Progenitor cell of endocrine pancreas (in vitro differentiated cells): ENCODE data around the gene PTGDR2. TPM values are rescaled to one million over a fixed set of nuclear protein-coding genes. Genes with fewer than 3 reads are reported as not detected.

Source experiments
- DNase-seq: peaks from one replicate; pipeline ENCODE4 v3.0.0; 2021; ENCODE audit warnings: low spot score; ENCODE audit not compliant: unreplicated experiment
- H3K27ac Mint-ChIP-seq: 2 replicates; pipeline ENCODE4 v1.8.0; 2021; ENCODE audit warnings: mild to moderate bottlenecking, moderate library complexity, mixed read lengths
- H3K27me3 Mint-ChIP-seq: 2 replicates; pipeline ENCODE4 v1.8.0; 2021; ENCODE audit warnings: mixed read lengths
- H3K36me3 Mint-ChIP-seq: 2 replicates; pipeline ENCODE4 v1.8.0; 2022; ENCODE audit warnings: mixed read lengths; ENCODE audit not compliant: insufficient read depth
- H3K4me1 Mint-ChIP-seq: 2 replicates; pipeline ENCODE4 v1.8.0; 2021; ENCODE audit warnings: low read depth, mixed read lengths
- H3K4me3 Mint-ChIP-seq: 2 replicates; pipeline ENCODE4 v1.8.0; 2021; ENCODE audit warnings: low read depth, mild to moderate bottlenecking, moderate library complexity, mixed read lengths
- H3K9me3 Mint-ChIP-seq: 2 replicates; pipeline ENCODE4 v1.8.0; 2021; ENCODE audit warnings: low read depth, mixed read lengths
- long read RNA-seq: library from polyadenylated mRNA; unstranded; transcript quantifications from one replicate; pipeline ENCODE4 v2.0.0, GENCODE V29; 2020
- total RNA-seq: library from RNA; stranded (reverse); gene quantifications from 2 replicates; pipeline ENCODE4 v1.2.1, GENCODE V29; 2021
- TF ChIP-seq, protein P1 (sequence below): fragments of 200-600 bp; sonication (generic); IDR thresholded peaks from one replicate; pipeline ENCODE4 v1.5.0; 2021; ENCODE audit warnings: antibody characterized with exemption, mild to moderate bottlenecking; ENCODE audit not compliant: unreplicated experiment

The PTGDR2 gene
- 2.0 and 2.2 TPM in 2 replicates for total RNA-seq
- long read RNA-seq, transcript PTGDR2-201 (2 exons, 2,895 nt): major isoform, 6 of 6 reads
- long read RNA-seq, partial matches to known transcripts: 0 of 6 reads
- long read RNA-seq, other reads (novel, unspliced or antisense): 0 of 6 reads

- no peak for DNase-seq
- no peaks in the 10 kb centered on the region for H3K9me3 Mint-ChIP-seq
- peaks cover 3% of the 10 kb centered on the region for H3K27me3 Mint-ChIP-seq
- H3K4me1 Mint-ChIP-seq: peaks cover 10% of the 10 kb centered on the region
- peak within 1 kb of the TSS; percentile 45 for H3K27ac Mint-ChIP-seq
- TF ChIP-seq, protein P1, sequence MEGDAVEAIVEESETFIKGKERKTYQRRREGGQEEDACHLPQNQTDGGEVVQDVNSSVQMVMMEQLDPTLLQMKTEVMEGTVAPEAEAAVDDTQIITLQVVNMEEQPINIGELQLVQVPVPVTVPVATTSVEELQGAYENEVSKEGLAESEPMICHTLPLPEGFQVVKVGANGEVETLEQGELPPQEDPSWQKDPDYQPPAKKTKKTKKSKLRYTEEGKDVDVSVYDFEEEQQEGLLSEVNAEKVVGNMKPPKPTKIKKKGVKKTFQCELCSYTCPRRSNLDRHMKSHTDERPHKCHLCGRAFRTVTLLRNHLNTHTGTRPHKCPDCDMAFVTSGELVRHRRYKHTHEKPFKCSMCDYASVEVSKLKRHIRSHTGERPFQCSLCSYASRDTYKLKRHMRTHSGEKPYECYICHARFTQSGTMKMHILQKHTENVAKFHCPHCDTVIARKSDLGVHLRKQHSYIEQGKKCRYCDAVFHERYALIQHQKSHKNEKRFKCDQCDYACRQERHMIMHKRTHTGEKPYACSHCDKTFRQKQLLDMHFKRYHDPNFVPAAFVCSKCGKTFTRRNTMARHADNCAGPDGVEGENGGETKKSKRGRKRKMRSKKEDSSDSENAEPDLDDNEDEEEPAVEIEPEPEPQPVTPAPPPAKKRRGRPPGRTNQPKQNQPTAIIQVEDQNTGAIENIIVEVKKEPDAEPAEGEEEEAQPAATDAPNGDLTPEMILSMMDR: no peak
- H3K36me3 Mint-ChIP-seq: no peaks in the 10 kb centered on the region
- peak within 1 kb of the TSS; percentile 9 for H3K4me3 Mint-ChIP-seq
These were observed at the start of gene PTGDR2 for GRCh38 chr11:60855726-60856633. PTGDR2 (minus strand) TSS chr11:60855950; CDS start chr11:60853722, 2,228 bp downstream.

- no peak for DNase-seq
- Mint-ChIP-seq H3K27ac (peak overlapping the region; percentile 96), H3K4me1 (peaks cover 18% of the 10 kb centered on the region), H3K9me3 (no peaks in the 10 kb centered on the region), H3K36me3 (peaks cover 5% of the 10 kb centered on the region), H3K4me3 (peak overlapping the region; percentile 90), H3K27me3 (peaks cover 22% of the 10 kb centered on the region)
- TF ChIP-seq, protein P1: no peak
These were observed 49.3 kb upstream of the PTGDR2 start for GRCh38 chr11:60905047-60905446.

GRCh38 chr11:60902625-60903024 lies 46.9 kb upstream of the PTGDR2 start:
- Mint-ChIP-seq H3K36me3 (peaks cover 13% of the 10 kb centered on the region), H3K27me3 (peaks cover under 1% of the 10 kb centered on the region), H3K27ac (no peak overlapping the region), H3K9me3 (no peaks in the 10 kb centered on the region), H3K4me3 (no peak overlapping the region), H3K4me1 (peaks cover 18% of the 10 kb centered on the region)
- no peak for DNase-seq
- TF ChIP-seq, protein P1: no peak

DNA sequence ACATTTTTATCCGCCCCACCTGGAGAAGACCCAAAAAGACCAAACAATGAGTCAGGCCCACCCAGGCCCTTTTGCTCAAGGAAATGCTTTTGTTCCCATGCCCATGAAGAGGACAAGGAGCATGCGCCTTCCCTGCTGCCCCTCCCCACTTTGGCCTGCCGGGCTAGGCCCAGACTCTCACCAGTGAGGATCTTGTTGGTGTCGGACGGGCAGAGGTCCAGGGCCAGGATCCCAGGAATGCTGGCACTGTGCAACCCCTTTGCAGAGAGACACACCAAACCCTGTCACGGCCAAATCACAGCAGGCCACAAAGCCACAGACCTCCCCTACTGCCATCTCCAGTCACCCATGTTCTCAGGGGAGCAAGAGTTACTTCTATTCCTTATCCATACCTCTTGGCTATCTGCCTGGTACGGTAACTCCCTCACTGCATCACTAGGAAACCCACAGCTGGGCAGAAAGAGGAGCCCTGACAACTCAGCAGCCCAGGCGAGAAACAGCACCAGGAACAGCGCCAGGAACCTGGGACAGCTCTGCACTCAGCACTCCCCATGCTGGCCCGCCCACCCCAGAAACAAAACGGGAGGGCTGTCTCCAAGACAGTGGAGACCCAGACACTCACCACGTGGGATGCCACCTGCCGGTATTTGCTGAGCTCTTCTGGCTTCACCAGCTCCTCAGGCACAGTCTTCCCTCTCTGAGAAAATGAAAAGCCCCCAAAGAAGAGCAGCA lies 45.1 kb upstream of the PTGDR2 start:
- no peak overlapping the region for H3K4me3 Mint-ChIP-seq
- H3K36me3 Mint-ChIP-seq: peaks cover 15% of the 10 kb centered on the region
- H3K9me3 Mint-ChIP-seq: no peaks in the 10 kb centered on the region

More for the DNA sequence above, 45.1 kb upstream of the PTGDR2 start:
- DNase-seq: no peak
- TF ChIP-seq, protein P1: no peak
- H3K27ac Mint-ChIP-seq: no peak overlapping the region
- peaks cover 15% of the 10 kb centered on the region for H3K4me1 Mint-ChIP-seq
- H3K27me3 Mint-ChIP-seq: no peaks in the 10 kb centered on the region
